ENCODE results near the gene FOCAD.

DNA sequence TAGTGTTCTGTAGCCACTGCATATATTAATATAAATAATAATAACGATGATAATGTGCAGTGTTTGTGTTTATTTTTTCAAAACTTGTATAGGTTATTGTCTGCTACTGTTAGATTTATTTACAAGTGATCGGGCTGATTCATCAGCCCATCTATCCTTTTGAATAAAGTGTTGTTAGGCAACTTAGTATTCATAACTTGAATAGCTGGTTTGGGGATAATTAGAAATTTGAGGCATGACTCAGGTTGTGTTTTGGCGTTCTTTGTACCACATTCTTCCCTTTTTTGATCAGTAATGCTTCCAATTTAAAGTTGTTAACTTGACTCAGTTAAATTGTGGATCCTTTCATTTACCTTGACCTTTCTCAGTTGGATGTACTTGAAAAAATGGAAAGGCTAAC is 69.7 kb downstream of the FOCAD start:
- TF ChIP-seq CTCF (IDR thresholded peaks at IDR 0.05; ENCODE audit: low read depth, low read length, poor library complexity, severe bottlenecking), result no peak
- TF ChIP-seq EZH2phosphoT487 (IDR thresholded peaks at IDR 0.05; ENCODE audit: borderline replicate concordance, low read length), result no peak

Measured in DOHH2 (cell line).